Natural killer cell (primary cell): ENCODE results near the gene ZNF618. TPM values are rescaled to one million over a fixed set of nuclear protein-coding genes. Genes with fewer than 3 reads are reported as not detected.
A peak's percentile ranks its signal among the peaks of the same experiment; 100 is the strongest.

Experiments
- ATAC-seq, 3 donors: fragments of 150-1000 bp in 2 of 3; fragments of 200-7000 bp in 1 of 3; cut with Tn5 transposase; 1 replicate in 1 of 3; 2 replicates in 2 of 3; pipeline ENCODE4 v1.10.0; 2021; ENCODE audit warnings: mild to moderate bottlenecking in 2 of 3, moderate library complexity in 2 of 3
- DNase-seq, 2 donors: peaks; one replicate each; pipeline versions ENCODE4 v3.0.0 to v3.0.0-alpha.2; 2013 to 2021; ENCODE audit warnings: mixed read lengths in 1 of 2
- H3K27ac ChIP-seq: one replicate; pipeline ENCODE4 v1.5.1; 2013; ENCODE audit warnings: mild to moderate bottlenecking, low read length
- H3K27me3 ChIP-seq: one replicate; pipeline ENCODE4 v1.6.1; 2013; ENCODE audit warnings: low read length; ENCODE audit not compliant: control insufficient read depth, insufficient read depth
- H3K36me3 ChIP-seq: one replicate; pipeline ENCODE4 v1.6.1; 2013; ENCODE audit warnings: low read length; ENCODE audit not compliant: control insufficient read depth, insufficient read depth
- H3K4me1 ChIP-seq: one replicate; pipeline ENCODE4 v1.6.1; 2013; ENCODE audit warnings: low read length; ENCODE audit not compliant: control insufficient read depth, insufficient read depth
- H3K4me3 ChIP-seq: one replicate; pipeline ENCODE4 v1.5.1; 2013; ENCODE audit warnings: low read length
- H3K9me3 ChIP-seq: one replicate; pipeline ENCODE4 v1.6.1; 2013; ENCODE audit warnings: low read length; ENCODE audit not compliant: control insufficient read depth, insufficient read depth
- H3K27ac Mint-ChIP-seq, 2 donors: one replicate each; pipeline ENCODE4 v1.8.0; 2022; ENCODE audit warnings: mild to moderate bottlenecking in 2 of 2, mixed read lengths in 2 of 2, moderate library complexity in 1 of 2
- H3K27me3 Mint-ChIP-seq, 2 donors: one replicate each; pipeline ENCODE4 v1.8.0; 2022; ENCODE audit warnings: low read depth in 2 of 2, mixed read lengths in 2 of 2
- H3K36me3 Mint-ChIP-seq: one replicate; pipeline ENCODE4 v1.8.0; 2022; ENCODE audit warnings: mixed read lengths
- H3K4me1 Mint-ChIP-seq, 2 donors: one replicate each; pipeline ENCODE4 v1.8.0; 2022; ENCODE audit warnings: mixed read lengths in 2 of 2
- H3K4me3 Mint-ChIP-seq: one replicate; pipeline ENCODE4 v1.8.0; 2022; ENCODE audit warnings: mild to moderate bottlenecking, moderate library complexity, mixed read lengths
- H3K9me3 Mint-ChIP-seq, 2 donors: one replicate each; pipeline ENCODE4 v1.8.0; 2022; ENCODE audit warnings: mixed read lengths in 2 of 2
- CTCF ChIP-seq: fragments of 200-600 bp; IDR thresholded peaks from one replicate; pipeline ENCODE4 v1.8.0; 2022; ENCODE audit warnings: antibody characterized with exemption
- WGBS: methylation state at CpG from one replicate; pipeline ENCODE4 v1.1.7; 2013; ENCODE audit warnings: missing lambda C conversion rate; ENCODE audit not compliant: insufficient coverage; 5-methylcytosine and 5-hydroxymethylcytosine counted together
- intact Hi-C: fragments of 100-400 bp; cut with micrococcal nuclease; formaldehyde crosslinking; loops from one replicate; pipeline ENCODE4 v1.14.2; 2022
- total RNA-seq, 4 donors: library from RNA; stranded (reverse); fragments of 120-200 nt in 1 of 4; gene quantifications; one replicate each; pipeline versions ENCODE4 v1.2.3 to v1.2.4, GENCODE V29; 2013 to 2022

Gene ZNF618
- total RNA-seq, 3 donors from 2014 or later (not counting 1 experiment from before 2014, with no cell fraction given): 9.2 to 10.7 (median 10.0) TPM

- H3K27me3 ChIP-seq: no peaks in the 10 kb centered on the region
- 87% methylated on average over 8 of the region's 8 CpGs for WGBS
- Mint-ChIP-seq H3K4me3 (no peak overlapping the region), H3K4me1 (no peaks in the 10 kb centered on the region), H3K27me3 (no peaks in the 10 kb centered on the region), H3K36me3 (no peaks in the 10 kb centered on the region), H3K27ac (no peak overlapping the region), H3K9me3 (no peaks in the 10 kb centered on the region)
- peak in 1 of 2 donors; percentile 9 for DNase-seq
- no peak overlapping the region for H3K4me3 ChIP-seq
- H3K4me1 ChIP-seq: no peaks in the 10 kb centered on the region
- no peaks in the 10 kb centered on the region for H3K36me3 ChIP-seq
- TF ChIP-seq CTCF: no peak
- ATAC-seq: no peak
- no peak overlapping the region for H3K27ac ChIP-seq
- intact Hi-C loops: no loop called here
- no peaks in the 10 kb centered on the region for H3K9me3 ChIP-seq
Measured at GRCh38 chr9:114000671-114001409, 124.7 kb downstream of the ZNF618 start.

- Histone ChIP-seq H3K27me3 (no peaks in the 10 kb centered on the region), H3K4me3 (no peak overlapping the region), H3K4me1 (no peaks in the 10 kb centered on the region), H3K27ac (no peak overlapping the region), H3K9me3 (no peaks in the 10 kb centered on the region), H3K36me3 (no peaks in the 10 kb centered on the region)
- Mint-ChIP-seq H3K27ac (no peak overlapping the region), H3K27me3 (no peaks in the 10 kb centered on the region), H3K4me1 (no peaks in the 10 kb centered on the region), H3K36me3 (no peaks in the 10 kb centered on the region), H3K4me3 (no peak overlapping the region), H3K9me3 (no peaks in the 10 kb centered on the region)
- no peak for DNase-seq
- 95% methylated on average over 2 of the region's 3 CpGs for WGBS
- TF ChIP-seq CTCF: no peak
- intact Hi-C loops: no loop called here
- no peak for ATAC-seq
Measured at GRCh38 chr9:114001410-114001685, 125.2 kb downstream of the ZNF618 start.

- Mint-ChIP-seq H3K9me3 (no peaks in the 10 kb centered on the region), H3K4me1 (no peaks in the 10 kb centered on the region), H3K27ac (no peak overlapping the region), H3K36me3 (no peaks in the 10 kb centered on the region), H3K27me3 (no peaks in the 10 kb centered on the region), H3K4me3 (no peak overlapping the region)
- no peaks in the 10 kb centered on the region for H3K27me3 ChIP-seq
- H3K4me3 ChIP-seq: no peak overlapping the region
- WGBS: 92% methylated on average over 12 of the region's 12 CpGs
- intact Hi-C loops: no loop called here
- no peak for TF ChIP-seq CTCF
- no peaks in the 10 kb centered on the region for H3K4me1 ChIP-seq
- peak in 1 of 2 donors; percentile 2 for DNase-seq
- H3K27ac ChIP-seq: no peak overlapping the region
- no peaks in the 10 kb centered on the region for H3K9me3 ChIP-seq
- ATAC-seq: no peak
- no peaks in the 10 kb centered on the region for H3K36me3 ChIP-seq
Measured at GRCh38 chr9:114001794-114002261, 125.7 kb downstream of the ZNF618 start.
